GOT3 (cell line): ENCODE measurements around the gene SMPD3.

Source experiments
- DNase-seq: peaks from one replicate; lab custom pipeline; 2025; ENCODE audit warnings: mixed read lengths; lab: John Stamatoyannopoulos, UW

SMPD3 gene

DNA sequence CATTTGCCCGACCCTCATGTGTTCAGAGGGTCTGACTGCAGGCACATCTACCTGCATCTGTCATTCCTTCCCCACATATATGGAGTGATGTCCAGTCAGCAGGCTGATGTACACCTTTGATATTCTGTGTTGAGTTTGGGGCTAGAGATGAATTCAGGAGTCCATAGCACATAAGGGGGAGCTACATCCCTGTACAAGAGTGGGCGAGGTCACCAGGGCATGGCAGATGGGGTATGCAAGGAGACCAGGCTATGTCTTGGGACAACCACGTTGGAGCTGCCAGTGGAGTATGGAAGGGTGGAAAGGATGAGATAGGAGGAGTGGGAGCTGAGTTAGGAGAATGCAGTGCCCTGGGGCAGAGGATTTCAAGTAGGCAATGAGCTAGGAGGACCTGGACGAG is 15.0 kb downstream of the SMPD3 start:
- DNase-seq: no peak

DNA sequence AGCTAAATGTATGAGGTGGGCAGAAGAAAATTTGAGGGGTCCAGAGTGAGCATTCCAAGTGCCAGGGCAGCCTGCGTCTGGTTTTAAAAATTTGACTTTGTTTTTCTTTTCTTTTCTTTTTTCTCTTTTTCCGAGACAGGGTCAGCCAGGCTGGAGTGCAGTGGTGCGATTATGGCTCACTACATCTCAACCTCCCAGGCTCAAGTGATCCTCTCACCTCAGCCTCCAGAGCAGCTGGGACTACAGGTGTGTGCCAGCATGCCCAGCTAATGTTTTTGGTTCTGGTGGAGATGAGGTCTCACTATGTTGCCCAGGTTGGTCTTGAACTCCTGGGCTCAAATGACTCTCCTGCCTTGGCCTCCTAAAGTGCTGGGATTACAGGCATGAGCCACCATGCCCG is 15.6 kb downstream of the SMPD3 start:
- DNase-seq: no peak

DNA sequence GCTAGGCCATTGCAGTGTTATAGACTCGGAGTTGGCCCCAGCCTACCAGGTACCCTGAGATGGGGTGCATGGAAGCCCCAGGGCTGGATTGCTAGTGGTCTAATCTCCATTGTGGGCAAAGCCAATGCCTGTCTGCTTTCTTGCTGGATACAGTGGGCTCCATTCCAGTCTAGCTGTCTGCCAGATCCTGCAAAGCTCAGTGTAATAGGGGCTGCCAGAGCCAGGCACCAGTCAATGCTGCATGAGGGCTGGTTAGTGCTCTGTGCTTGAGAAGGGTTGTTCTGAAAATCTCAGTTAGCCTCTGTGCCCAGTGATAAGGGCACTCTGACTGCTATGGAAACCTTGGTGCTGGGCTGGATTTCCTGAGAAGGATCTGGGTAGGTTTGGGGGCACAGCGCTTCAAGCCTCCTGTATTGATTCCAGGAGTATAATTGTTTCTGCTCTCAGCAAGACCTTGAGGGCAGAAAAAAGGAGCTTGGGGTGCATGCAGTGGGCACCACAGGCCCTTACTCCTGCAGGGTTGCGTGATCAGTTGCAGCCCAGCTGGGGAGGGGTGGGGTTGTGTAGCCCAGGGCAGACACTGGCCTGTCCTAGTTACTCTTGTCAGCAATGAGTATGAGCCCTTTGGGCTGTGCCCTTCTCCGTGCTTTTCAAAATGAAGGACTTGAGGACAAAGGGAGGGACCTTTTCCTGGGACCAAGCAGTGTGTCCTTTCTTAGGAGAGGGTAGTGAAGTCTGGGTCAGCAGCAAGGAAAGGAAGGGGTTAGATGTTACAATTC is 19.0 kb downstream of the SMPD3 start:
- DNase-seq: no peak

DNA sequence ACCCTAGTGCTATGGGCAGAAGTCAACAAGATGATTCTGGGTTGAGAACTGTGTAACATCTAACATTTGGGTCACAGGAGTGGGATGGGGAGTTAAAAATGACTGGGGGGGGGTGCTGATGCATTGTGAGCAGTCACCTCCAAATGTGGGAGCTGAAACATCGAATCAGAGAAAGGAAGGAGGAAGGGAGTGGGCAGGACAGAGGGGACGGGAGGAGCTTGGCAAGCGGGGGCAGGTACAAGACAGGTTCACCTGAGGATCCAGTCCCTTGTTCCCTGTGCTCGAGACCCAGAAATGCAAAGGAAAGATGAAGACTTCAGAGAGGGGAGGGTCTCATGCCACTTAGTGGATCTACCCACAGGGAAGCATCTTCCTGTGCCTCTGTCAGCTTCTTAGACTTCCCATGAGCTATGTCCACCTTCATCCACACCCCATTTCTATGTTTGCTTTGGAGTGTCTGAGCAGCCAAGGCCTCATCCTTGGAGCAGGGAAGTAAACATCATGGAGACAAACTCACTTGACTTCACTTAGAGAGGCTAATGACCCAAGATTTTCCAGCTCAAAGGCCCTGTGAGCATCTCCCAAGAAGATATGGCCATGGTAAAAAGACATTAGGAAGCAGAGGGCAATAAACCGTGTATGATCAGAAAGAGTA is 20.5 kb downstream of the SMPD3 start:
- DNase-seq: no peak

DNA sequence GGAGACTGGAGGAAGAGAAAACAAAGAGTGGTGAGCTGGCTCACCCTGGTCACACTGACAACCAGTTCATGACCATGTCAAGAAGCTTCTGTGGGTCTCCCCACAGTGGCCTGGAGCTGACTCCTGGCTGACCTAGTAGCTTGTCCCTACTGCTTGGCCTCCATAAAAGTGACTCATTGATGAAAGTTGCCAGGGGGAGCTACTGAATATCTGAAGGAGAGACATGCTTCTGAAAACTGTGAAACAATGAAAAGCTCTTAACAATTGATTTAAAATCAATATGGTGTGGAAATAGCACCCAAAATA is 22.0 kb downstream of the SMPD3 start:
- DNase-seq: no peak

DNA sequence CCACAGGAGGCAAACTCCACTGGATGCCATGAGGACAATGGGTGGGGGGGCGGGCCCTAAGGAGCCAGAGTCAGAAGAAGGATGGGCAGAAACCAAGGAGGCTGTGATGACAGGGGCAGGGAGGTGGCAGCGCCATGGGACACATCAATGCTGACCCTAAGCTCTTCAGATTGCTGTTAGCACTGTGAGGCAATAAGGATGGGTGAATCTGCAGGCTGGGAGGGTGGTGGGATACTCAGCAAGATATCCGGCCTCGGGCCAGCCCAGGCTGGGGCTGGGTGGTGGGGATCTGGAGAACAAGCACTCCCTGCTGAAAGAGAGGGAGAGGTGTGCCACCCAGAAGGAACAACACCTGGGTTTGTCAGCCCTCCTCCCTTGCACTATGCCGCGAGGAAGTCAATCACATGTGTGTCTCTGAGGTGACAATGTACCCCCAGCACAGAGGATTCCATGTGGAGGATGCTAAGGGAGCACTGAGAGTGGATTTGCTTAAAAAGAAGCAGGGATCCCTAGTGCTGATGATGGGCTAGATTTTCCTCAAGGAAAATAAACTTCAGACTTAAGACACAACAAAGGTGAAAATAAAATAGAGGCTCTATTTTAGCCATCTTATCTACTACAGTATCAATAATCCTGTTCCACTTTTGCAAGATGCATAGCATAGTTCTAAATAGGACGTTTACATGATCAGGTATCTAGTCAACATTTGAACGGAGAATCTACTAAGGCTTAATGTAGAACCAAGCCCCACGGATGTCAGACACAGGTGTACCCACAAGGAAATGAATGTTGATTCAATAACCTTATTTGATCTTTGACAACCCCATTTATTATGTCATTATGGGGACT is 22.6 kb downstream of the SMPD3 start:
- no peak for DNase-seq

DNA sequence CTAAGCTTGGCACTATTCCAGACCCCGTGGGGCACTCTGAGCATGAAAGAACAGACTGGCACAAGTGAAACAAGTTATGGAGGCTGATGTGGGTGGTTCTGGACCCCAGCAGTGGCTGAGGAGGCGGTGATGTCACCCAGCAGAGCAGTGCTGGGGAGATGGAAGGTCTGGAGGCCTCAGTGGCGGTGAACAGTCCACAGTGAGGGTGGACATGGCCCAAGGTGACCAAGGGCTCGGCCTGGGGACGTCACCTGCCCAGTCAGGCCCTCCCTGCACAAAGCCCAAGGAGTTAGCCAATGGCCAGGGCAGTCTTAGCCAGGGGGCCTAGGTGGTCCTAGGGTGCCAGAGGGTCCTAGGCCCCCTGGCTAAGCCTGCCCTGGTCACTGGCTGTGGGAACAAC is 24.5 kb downstream of the SMPD3 start:
- no peak for DNase-seq

DNA sequence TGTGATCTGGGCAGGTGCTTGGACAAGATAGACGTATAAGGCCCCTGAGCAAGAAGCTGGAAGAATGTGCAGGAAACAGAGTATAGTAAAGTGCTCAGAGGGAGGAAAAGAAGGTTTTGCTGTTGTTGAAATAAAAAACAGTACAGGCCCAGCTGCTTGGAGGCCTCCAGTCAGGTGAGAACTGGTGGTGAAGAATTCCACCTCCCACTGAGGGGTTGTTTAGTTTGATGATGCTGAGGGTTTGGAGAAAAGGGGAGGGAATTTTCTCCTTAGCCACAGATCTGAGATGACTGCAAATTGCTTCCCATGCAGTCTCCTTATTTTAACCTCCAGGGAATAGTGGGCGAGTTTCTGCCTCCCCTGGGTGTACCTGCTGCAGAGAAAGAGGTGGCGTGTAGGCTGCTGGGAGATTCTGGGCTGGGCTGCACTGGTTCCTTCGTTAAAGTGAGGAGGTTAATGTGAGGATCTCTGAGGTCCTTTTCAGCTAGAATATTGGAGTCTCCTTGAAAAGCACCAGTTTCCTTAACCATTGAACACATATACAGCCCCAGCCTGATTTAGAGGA is 25.8 kb downstream of the SMPD3 start:
- no peak for DNase-seq

DNA sequence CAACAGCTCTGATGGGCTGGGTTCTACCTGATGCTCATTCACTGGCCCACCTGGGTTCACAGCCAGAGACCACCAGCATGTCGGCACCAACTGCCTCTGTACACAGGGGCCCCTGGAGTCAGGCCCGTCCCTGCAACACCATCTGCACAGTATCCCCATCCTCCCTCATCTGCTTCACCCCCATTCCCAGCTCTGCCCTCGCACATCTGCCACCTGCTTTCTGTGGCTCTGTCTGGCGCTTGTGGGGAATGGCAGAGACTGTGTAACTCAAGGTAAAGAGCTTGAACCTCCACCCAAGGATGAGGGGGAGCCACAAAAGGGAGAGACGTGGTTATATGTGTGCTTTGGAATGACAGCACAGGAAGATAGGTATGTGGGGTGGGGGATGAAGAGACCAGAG is 27.2 kb downstream of the SMPD3 start:
- no peak for DNase-seq

DNA sequence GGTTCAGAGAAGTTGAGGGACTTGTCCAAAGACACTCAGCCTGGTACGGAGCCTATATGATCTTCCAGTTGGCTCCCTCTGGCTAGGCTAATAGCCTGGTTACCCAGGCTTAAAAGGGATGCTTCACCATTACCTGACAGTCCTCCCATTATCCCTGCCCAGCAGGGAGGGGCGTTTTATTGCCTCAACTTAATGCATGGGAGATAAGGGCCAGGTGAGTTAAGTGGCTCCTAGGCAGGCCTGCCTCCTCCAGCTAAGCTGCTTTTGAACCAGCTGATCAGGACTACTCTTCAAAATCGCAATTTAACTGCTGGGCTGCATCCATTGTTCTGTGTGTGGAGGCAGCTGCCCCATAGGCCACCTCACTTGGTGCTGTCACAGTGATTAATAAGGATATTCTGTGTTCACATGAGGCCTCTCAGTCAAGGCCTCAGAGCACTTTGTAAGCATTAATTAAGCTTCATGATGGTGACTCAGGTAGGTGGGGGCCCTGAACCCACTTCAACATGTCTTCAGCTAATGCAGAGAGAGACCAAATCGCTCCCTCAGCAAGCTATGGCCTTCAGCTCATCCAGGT is 27.9 kb downstream of the SMPD3 start:
- DNase-seq: no peak

DNA sequence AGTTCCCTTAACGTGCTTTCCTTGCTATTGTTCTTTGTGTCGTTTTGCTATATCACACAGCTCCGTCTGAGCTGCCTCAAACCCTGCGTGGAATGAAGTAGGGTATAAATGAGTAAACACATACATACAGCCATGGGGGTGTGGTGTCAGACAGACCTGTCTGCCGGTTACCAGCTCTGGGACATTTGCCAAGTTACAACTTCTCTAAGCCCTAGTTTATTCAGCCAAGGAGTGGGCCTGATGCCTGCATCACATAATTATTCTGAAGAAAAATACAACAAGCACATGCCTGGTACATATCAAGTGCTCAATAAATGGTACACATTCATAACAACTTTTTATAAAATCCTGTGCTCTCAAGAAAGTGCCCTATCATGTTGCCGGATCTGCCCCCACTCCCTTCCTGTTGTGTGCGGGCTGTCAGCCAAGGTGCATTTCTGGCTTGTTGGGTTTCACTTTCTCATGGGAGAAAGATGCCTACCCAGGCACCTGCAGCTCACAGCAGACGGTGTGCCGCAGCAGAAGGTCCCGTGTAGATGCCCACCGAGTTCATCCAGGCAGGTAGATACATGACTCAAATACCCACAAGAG is 30.5 kb downstream of the SMPD3 start:
- no peak for DNase-seq

DNA sequence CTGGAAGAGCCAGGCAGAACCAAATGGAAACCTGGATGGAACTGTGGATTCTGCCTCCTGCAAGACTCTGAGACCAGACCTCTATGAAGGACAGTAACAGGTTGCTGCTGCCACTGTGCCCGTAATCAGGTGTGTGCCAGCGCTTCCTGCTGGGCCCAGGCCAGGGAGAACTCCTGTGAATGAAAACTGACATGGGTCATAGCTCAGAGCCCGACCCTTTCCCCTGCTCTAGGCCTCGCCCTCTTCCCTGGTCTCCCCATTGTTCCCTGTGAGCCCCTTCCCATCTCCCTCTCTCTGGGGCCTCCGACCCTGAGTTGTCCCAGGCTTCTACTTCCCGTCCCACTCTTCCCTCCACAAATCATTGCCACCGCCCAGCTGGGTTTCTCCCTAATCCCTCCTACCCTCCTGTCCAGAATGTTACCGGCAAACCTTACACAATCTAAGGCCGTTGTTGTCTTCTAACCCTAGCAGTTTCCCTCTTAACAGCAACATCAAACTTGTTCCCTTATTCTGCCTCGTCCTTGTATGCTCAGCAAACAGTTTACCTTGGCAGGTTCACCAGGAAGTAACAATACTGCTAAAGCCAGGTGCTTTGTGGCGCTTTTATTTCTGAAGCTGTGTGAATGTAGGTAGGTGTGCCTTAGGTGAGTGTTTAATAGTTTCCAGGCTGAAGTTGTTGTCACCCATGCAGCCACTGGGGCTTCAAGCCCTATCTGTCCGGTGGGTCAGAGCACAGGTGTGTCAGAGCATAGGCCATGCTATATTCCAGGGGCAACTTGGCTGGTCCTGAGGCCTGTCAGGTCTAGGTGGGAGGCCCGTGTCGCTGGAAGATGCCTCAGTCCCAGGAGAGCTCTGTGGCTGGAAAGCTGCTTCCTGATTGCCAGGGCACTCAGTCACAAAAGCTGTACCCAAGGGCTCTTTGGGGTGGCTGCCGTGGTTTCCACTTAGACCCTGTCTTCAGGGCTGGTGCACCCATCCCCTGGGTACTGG is 32.0 kb downstream of the SMPD3 start:
- no peak for DNase-seq

DNA sequence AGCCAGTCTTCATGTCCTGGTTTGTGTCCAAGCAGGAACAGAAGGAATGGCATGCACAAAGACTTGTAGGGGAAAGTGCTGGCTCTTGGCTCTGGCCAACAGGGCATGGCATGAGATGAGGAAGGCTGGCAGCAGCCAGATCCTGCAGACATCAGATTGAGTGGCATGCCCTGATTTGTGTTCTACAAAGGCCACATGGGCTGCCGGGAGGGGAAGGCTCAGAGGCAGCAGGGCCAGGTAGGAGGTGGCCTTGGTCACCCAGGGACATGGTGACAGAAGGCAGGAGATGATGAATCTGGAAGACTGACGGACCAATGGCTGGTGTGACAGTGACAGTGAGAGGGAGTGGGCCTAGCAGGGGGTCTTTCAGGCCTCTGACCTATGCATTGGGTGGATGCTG is 33.7 kb downstream of the SMPD3 start:
- DNase-seq: no peak

DNA sequence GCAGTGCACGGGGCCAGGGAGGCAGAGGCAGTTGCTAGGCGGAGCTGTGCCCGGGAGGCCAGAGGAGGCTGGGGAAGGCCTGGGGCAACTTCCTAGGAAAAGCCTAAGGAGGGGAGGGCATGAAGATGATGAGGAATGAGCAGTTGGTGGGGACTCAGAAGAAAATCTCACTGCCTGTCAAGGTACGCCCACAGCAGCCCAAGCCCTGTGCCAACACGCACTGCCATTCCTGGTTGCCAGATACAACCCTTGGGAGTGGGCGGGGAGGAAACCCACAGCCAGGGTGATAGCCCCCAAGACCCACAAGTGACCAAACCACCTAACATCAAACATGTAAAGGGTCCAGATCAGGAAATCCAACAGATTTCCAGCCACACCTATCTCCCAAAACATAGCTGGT is 36.2 kb downstream of the SMPD3 start:
- no peak for DNase-seq

DNA sequence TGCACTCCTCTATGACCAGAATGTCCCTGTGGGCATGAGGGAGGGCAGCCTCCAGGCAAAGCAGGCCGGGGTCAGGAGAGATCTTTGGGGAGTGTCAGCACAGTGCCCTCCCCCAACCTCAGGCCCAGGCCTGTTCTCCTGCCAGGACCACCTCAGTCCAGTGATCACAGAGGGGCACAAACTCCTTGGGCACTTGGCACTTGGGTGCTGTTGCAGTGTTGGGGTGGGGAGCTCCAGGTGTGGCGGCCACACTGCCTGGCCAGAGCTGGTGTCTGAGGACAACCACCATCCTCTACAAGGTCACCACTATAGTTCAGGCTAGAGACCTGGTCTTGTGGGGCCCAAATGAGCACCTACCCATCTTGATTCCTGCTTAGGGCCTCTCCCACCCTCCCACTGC is 37.2 kb downstream of the SMPD3 start:
- no peak for DNase-seq

DNA sequence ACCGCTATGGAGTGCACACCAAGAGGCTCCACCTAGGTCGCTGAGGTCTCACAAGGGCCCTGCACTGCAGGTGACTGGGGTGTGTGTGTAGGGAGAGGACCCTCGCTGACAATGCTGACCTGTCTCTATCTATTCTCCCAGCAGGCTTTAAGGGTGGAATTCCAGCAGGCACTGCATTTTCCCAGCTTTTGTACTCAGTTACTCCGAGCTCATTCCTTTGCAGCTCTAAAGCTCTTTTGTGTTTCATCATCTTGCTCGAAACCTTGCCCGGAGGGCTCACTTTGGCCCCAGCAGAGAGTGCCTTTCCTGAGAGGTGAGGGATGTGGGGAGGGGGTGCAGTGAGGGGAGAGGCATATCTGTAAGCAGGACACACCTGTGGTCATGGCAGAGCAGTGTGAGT is 39.3 kb downstream of the SMPD3 start:
- no peak for DNase-seq

DNA sequence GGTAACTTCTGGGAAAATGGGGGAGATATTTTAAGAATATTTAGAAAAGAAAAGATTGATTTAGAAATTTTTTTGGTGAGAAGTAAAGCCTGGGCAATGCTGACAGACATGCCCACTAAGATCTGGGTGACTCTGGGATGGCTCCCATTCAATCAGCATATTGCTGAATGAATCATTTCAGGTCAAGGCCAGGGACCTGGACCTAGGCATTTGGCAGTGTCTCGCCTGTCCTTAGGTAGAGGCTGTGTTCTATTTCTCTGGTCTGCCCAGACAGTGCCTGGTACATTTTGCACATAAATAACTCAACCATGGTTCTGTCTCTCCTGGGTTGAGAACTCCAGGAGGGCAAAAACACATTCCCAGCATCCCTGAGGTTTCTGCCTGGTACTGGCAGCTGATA is 39.9 kb downstream of the SMPD3 start:
- DNase-seq: no peak

DNA sequence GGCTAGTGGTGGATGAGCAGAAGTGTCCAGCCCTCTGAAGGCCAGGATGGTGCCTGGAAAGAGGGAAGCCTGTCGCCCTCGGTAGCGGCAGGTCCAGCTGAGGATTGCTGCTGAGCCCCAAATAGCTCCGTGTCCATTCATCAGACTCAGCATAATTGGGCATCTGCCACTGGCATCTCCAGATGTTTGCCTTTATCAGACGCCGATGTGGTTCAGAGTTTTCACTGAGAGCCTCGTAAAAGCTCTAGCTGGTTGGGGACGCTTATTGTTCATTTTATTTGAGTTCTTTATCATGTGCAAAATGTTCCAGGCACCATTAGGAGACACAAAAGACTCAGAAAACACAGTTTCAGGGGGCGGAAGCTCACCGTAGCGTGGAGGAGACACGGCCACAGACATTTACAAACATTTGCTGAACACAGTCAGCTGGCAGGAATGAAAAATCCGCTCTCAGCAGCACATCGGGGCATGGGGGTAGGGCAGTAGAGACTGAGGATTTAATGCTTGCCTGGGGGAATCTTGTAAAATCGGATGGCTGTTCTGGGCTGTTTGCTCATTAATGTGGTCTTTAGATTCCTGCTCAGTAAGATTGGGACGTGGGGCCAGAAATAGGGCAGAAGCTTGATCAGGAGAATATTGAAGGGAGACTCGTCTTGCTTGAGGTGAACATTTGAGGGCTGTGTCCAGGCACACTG is 41.7 kb downstream of the SMPD3 start:
- no peak for DNase-seq

DNA sequence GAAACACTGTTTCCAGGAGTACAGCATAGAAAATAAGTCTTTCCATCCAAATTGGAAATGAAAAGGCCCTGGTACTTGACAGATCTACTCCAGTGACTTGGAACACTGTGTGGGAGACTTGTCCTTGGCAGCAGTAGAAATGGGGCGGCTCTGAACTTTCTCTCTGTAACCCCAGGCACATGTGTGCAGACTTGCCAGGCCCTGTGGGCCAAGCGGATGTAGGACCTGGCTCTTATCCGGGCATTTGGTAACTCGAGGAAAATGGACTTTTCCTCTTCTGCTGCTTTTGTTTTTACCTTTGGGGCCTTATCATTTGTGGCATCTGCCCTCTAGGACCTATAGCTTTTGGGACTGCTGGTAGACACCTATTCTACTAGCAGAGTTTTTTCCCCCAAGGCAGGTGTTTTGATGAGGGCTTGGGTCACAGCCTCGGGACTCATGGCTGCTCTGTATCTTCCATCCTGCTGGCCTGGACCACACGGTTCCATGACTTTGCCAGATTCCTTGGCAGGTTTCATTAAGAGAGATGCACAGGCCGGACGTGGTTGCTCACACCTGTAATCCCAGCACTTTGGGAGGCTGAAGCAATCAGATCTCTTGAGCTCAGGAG is 43.5 kb downstream of the SMPD3 start:
- DNase-seq: no peak

DNA sequence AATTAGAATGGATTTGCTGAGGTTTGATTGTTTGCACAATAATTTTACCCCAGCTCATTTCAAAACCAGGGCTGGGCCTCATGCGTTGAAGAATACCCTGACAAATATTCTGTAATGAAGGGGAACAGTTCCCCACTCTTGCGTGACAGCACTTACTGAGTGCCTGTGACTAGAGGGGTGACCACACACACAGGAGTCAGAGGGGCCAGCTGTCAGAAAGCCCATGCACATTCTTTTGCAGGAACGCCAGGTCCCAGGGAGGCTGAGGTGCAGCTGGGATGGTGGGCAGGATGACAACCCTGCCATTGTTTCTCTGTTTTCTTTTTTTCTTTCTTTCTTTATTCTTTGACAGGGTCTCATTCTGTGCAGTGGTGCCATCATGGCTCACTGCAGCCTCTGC is 44.6 kb downstream of the SMPD3 start:
- no peak for DNase-seq
